K562 (cell line): ENCODE measurements around the gene TAF5L. TPM values are rescaled to one million over a fixed set of nuclear protein-coding genes. Genes with fewer than 3 reads are reported as not detected.

Experiments used
- MEF2D ChIP-seq: conservative IDR thresholded peaks from 2 replicates; pipeline ENCODE4 v1.6.1; 2016; ENCODE audit warnings: low read depth, missing genetic modification characterization, missing compliant biosample characterization
- MGA ChIP-seq: fragments of 450-650 bp; IDR thresholded peaks from 2 replicates; pipeline ENCODE4 v1.6.1; 2016; ENCODE audit warnings: mild to moderate bottlenecking, moderate library complexity
- polyA plus RNA-seq, 8 experiments: library from polyadenylated mRNA; depleted of rRNA in 4 of 8; stranded (reverse) in 5 of 8; unstranded in 3 of 8; fragments of >200 nt; fragmentation: Nextera tagmentation in 2 of 8; fragmentation: Illumina TruSeq in 1 of 8; extraction: Ambion mirVana in 2 of 8; extraction: Trizol in 1 of 8; gene quantifications; 2 replicates each; pipeline versions ENCODE4 v1.2.1 to v1.2.3, GENCODE V29; 2011 to 2014; ENCODE audit warnings: inconsistent platforms in 1 of 8, missing spikeins in 1 of 8
- total RNA-seq, 7 experiments: library from RNA; depleted of rRNA in 6 of 7; stranded (reverse); fragments of >200 nt in 6 of 7; fragmentation: Illumina TruSeq in 2 of 7; extraction: Trizol in 2 of 7; gene quantifications; 2 replicates each; pipeline versions ENCODE4 v1.2.1 to v1.2.3, GENCODE V29; 2011 to 2021; ENCODE audit warnings: low replicate concordance in 1 of 7

The TAF5L gene
- total and polyA plus RNA-seq, 9 of the 15 experiments (the other 6 are each of a cell fraction or from before 2014, with no cell fraction given), result 2.2 to 34.2 (median 23.3) TPM

- no peak for TF ChIP-seq MGA
- no peak for TF ChIP-seq MEF2D (tag)
These were observed 43.4 kb upstream of the TAF5L start (continued) for GRCh38 chr1:229669333-229669732.
